GM12878 (cell line): Measurements from ENCODE around the gene B4GALT1. TPM values are rescaled to one million over a fixed set of nuclear protein-coding genes. Genes with fewer than 3 reads are reported as not detected.

Experiments used
- ATAC-seq: fragments of 200-7000 bp; cut with Tn5 transposase; 3 replicates; pipeline ENCODE4 v1.9.1; 2020; ENCODE audit warnings: mild to moderate bottlenecking, moderate library complexity
- BruUV-seq: library from RNA; stranded (reverse); fragments of 400-500 nt; replicated peaks from 2 replicates; lab custom pipeline; 2021; lab: Mats Ljungman, UMichigan
- CTCF ChIA-PET: fragments of 300-600 bp; sonication (Branson Sonifier 250); formaldehyde crosslinking; extraction: SDS; loops from one replicate; lab custom pipeline; 2021; ENCODE audit warnings: inconsistent platforms; lab: Yijun Ruan, JAX
- POLR2A ChIA-PET: fragments of 350-600 bp; formaldehyde crosslinking; extraction: SDS; loops from one replicate; lab custom pipeline; 2021; ENCODE audit warnings: inconsistent platforms; lab: Charles Lee
- RAD21 ChIA-PET: fragments of 300-600 bp; sonication (Branson Sonifier 250); formaldehyde crosslinking; loops from one replicate; lab custom pipeline; 2023; ENCODE audit warnings: antibody characterized with exemption; ENCODE audit not compliant: unreplicated experiment; lab: Charles Lee
- SMC1A ChIA-PET: fragments of 300-600 bp; sonication (Branson Sonifier 250); formaldehyde crosslinking; loops from one replicate; lab custom pipeline; 2023; ENCODE audit not compliant: unreplicated experiment, uncharacterized antibody; lab: Charles Lee
- DNase-seq: peaks from one replicate; pipeline ENCODE4 v3.0.0-alpha.2; 2011; ENCODE audit warnings: low read depth, low spot score
- FAIRE-seq: peaks from 3 replicates; lab custom pipeline; 2011; peaks lifted over from hg19 to GRCh38; lab: Jason Lieb, UNC
- H2AFZ ChIP-seq: 2 replicates; pipeline ENCODE4 v1.6.0; 2011; ENCODE audit warnings: low read depth, low read length, control low read depth; ENCODE audit not compliant: control insufficient read depth
- H3K27ac ChIP-seq: 2 replicates; pipeline ENCODE4 v1.5.1; 2011; ENCODE audit warnings: control low read depth; ENCODE audit not compliant: control insufficient read depth, insufficient read depth
- H3K27me3 ChIP-seq, 2 experiments: replicated peaks in 1 of 2; 2 replicates each; pipeline versions ENCODE4 v1.6.0 to v1.6.1; 2011; ENCODE audit warnings: low read length in 1 of 2; ENCODE audit not compliant: control insufficient read depth in 2 of 2, insufficient read depth in 2 of 2
- H3K36me3 ChIP-seq, 2 experiments: 2 replicates each; pipeline ENCODE4 v1.5.1; 2011; ENCODE audit warnings: low read length in 1 of 2; ENCODE audit not compliant: control insufficient read depth in 2 of 2, insufficient read depth in 2 of 2
- H3K4me1 ChIP-seq: 2 replicates; pipeline ENCODE4 v1.6.1; 2011; ENCODE audit warnings: mild to moderate bottlenecking, low read length, moderate library complexity, mixed read lengths; ENCODE audit not compliant: control insufficient read depth, insufficient read depth
- H3K4me2 ChIP-seq: 2 replicates; pipeline ENCODE4 v1.6.0; 2011; ENCODE audit warnings: control low read depth; ENCODE audit not compliant: control insufficient read depth, insufficient read depth
- H3K4me3 ChIP-seq: fragments of 200-600 bp; sonication (generic); 2 replicates; pipeline ENCODE4 v1.5.1; 2016
- H3K79me2 ChIP-seq: 2 replicates; pipeline ENCODE4 v1.6.0; 2011; ENCODE audit warnings: low read length; ENCODE audit not compliant: control insufficient read depth, insufficient read depth
- H3K9ac ChIP-seq: 2 replicates; pipeline ENCODE4 v1.8.0; 2011; ENCODE audit warnings: low read length, control low read depth, mixed read lengths; ENCODE audit not compliant: control insufficient read depth, insufficient read depth
- H3K9me3 ChIP-seq: replicated peaks from 3 replicates; pipeline ENCODE4 v1.5.1; 2011; ENCODE audit warnings: mild to moderate bottlenecking, low read length; ENCODE audit not compliant: control insufficient read depth, insufficient read depth
- H4K20me1 ChIP-seq: 2 replicates; pipeline ENCODE4 v1.6.0; 2011; ENCODE audit not compliant: control insufficient read depth, insufficient read depth
- ATF3 ChIP-seq: IDR thresholded peaks from 2 replicates; pipeline ENCODE4 v1.6.1; 2011; ENCODE audit warnings: low read depth, mild to moderate bottlenecking, low read length, moderate library complexity, borderline replicate concordance; ENCODE audit errors: extremely low read depth
- ATF7 ChIP-seq: fragments of 450-650 bp; IDR thresholded peaks from 2 replicates; pipeline ENCODE4 v1.6.1; 2016; ENCODE audit warnings: low read depth, mild to moderate bottlenecking
- CBX5 ChIP-seq: sonication (generic); IDR thresholded peaks from 2 replicates; pipeline ENCODE4 v1.6.1; 2016; ENCODE audit warnings: low read depth, moderate library complexity, mild to moderate bottlenecking, inconsistent platforms
- CHD1 ChIP-seq: IDR thresholded peaks from 2 replicates; pipeline ENCODE4 v1.6.1; 2012; ENCODE audit warnings: low read depth, low read length, improper control_type of control experiment
- CHD4 ChIP-seq: fragments of 200-600 bp; sonication (generic); IDR thresholded peaks from 2 replicates; pipeline ENCODE4 v1.6.1; 2016; ENCODE audit warnings: mild to moderate bottlenecking
- PML ChIP-seq: IDR thresholded peaks from 2 replicates; pipeline ENCODE4 v1.6.1; 2012; ENCODE audit warnings: low read length, inconsistent platforms
- POU2F2 ChIP-seq: IDR thresholded peaks from 3 replicates; pipeline ENCODE4 v1.6.1; 2011; ENCODE audit warnings: low read depth, mild to moderate bottlenecking, low read length, borderline replicate concordance
- RUNX3 ChIP-seq: IDR thresholded peaks from 2 replicates; pipeline ENCODE4 v1.6.1; 2012; ENCODE audit warnings: low read length, inconsistent platforms
- SREBF2 ChIP-seq: IDR thresholded peaks from 2 replicates; pipeline ENCODE4 v1.6.1; 2012; ENCODE audit warnings: mild to moderate bottlenecking, low read length
- TCF3 ChIP-seq: IDR thresholded peaks from 2 replicates; pipeline ENCODE4 v1.6.1; 2012; ENCODE audit warnings: low read depth, mild to moderate bottlenecking, low read length, borderline replicate concordance; ENCODE audit not compliant: insufficient read depth
- ZBTB11 ChIP-seq: fragments of 450-650 bp; formaldehyde crosslinking; IDR thresholded peaks from 2 replicates; pipeline ENCODE4 v1.5.0; 2022; ENCODE audit warnings: mild to moderate bottlenecking, missing genetic modification characterization
- WGBS: methylation state at CpG from one replicate; pipeline ENCODE4 v1.1.6; 2016; ENCODE audit warnings: low lambda C conversion rate; ENCODE audit not compliant: insufficient replicate concordance, insufficient coverage; ENCODE audit errors: missing lambda C conversion rate; 5-methylcytosine and 5-hydroxymethylcytosine counted together
- in situ Hi-C: fragments of 300-500 bp; cut with MboI; formaldehyde crosslinking; loops from 9 replicates; pipeline ENCODE4 v1.14.3; 2018; ENCODE audit warnings: mixed read lengths
- intact Hi-C: fragments of 100-400 bp; cut with micrococcal nuclease; formaldehyde crosslinking; loops from one replicate; pipeline ENCODE4 v1.14.2; 2022; ENCODE audit not compliant: unreplicated experiment
- polyA plus RNA-seq, 11 experiments: library from polyadenylated mRNA; depleted of rRNA in 4 of 11; unstranded in 6 of 11; stranded (reverse) in 5 of 11; fragments of >200 nt; fragmentation: Nextera tagmentation in 4 of 11; fragmentation: Illumina TruSeq in 1 of 11; extraction: Ambion mirVana in 4 of 11; extraction: Trizol in 1 of 11; gene quantifications; 1 replicate in 1 of 11; 2 replicates in 10 of 11; pipeline versions ENCODE4 v1.2.1 to v1.2.3, GENCODE V29; 2011 to 2016; ENCODE audit warnings: inconsistent platforms in 2 of 11, missing spikeins in 2 of 11, low read depth in 1 of 11
- total RNA-seq, 4 experiments: library from RNA; depleted of rRNA in 3 of 4; stranded (reverse); fragments of >200 nt in 3 of 4; fragmentation: Illumina TruSeq in 1 of 4; extraction: Trizol in 1 of 4; gene quantifications; 2 replicates each; pipeline versions ENCODE4 v1.2.1 to v1.2.3, GENCODE V29; 2013 to 2021

The B4GALT1 gene
- total and polyA plus RNA-seq, 10 of the 15 experiments (the other 5 are each of a cell fraction or from before 2014, with no cell fraction given), result 12.7 to 79.0 (median 41.0) TPM

GRCh38 chr9:33155393-33155792 lies 11.7 kb downstream of the B4GALT1 start:
- ChIA-PET RAD21 (interaction anchor here (0.8 to 2.3 kb wide), 2 partner anchors 10 to 14 kb away, joined by 3 to 7 read pairs; no protein-coding TSS in a partner anchor), CTCF (interaction anchor here (0.6 to 1.1 kb wide), 3 partner anchors 10 to 71 kb away, joined by 3 to 4 read pairs (median 3); no protein-coding TSS in a partner anchor), POLR2A (interaction anchor here (0.6 to 1.1 kb wide), 2 partner anchors 12 to 20 kb away, joined by 8 to 9 read pairs; no protein-coding TSS in a partner anchor), SMC1A (interaction anchor here (10.4 kb wide), 1 partner anchor 14 kb away, joined by 172 read pairs; no protein-coding TSS in a partner anchor)
- FAIRE-seq, result no peak
- no peak overlapping the region for H3K9ac ChIP-seq
- DNase-seq, result no peak
- no peak overlapping the region; the same call in 1 of the 2 replicates for H3K27ac ChIP-seq
- H3K4me2 ChIP-seq, result no peak overlapping the region; the same call in 1 of the 2 replicates
- in situ Hi-C loops, result no loop called here
- BruUV-seq, result no TSS peak
- no peak overlapping the region for H2AFZ ChIP-seq
- H3K4me1 ChIP-seq, result peaks cover 69% of the 10 kb centered on the region
- intact Hi-C loops, result no loop called here
- H3K36me3 ChIP-seq, result peaks cover 0 to 1% of the 10 kb centered on the region in 2 experiments; a peak in 2 of 4 replicates
- H3K79me2 ChIP-seq, result peaks cover 97% of the 10 kb centered on the region
- H4K20me1 ChIP-seq, result no peaks in the 10 kb centered on the region
- H3K9me3 ChIP-seq, result no peaks in the 10 kb centered on the region
- H3K27me3 ChIP-seq, result no peaks in the 10 kb centered on the region
- no peak for ATAC-seq
- 61% methylated on average over 4 of the region's 4 CpGs for WGBS
- peak; percentile 36 for TF ChIP-seq RUNX3
- TF ChIP-seq CHD4, result no peak
- H3K4me3 ChIP-seq, result no peak overlapping the region

GRCh38 chr9:33154371-33154770 lies 12.8 kb downstream of the B4GALT1 start:
- H4K20me1 ChIP-seq, result no peaks in the 10 kb centered on the region
- intact Hi-C loops, result no loop called here
- TF ChIP-seq PML (no peak), ATF7 (no peak), CBX5 (no peak), ZBTB11 (no peak), SREBF2 (no peak), CHD1 (no peak), ATF3 (no peak), TCF3 (no peak), POU2F2 (no peak)

More at GRCh38 chr9:33154371-33154770, 12.8 kb downstream of the B4GALT1 start:
- H3K4me2 ChIP-seq, result peak overlapping the region; percentile 41; the same call in 1 of the 2 replicates
- peaks cover 0 to 1% of the 10 kb centered on the region in 2 experiments; a peak in 2 of 4 replicates for H3K36me3 ChIP-seq
- no peak overlapping the region for H2AFZ ChIP-seq
- H3K4me1 ChIP-seq, result peaks cover 63% of the 10 kb centered on the region
- peak overlapping the region; percentile 68 for H3K27ac ChIP-seq
- no peaks in the 10 kb centered on the region for H3K27me3 ChIP-seq
- 44% methylated on average over 3 of the region's 3 CpGs for WGBS
- ChIA-PET RAD21 (interaction anchor here (2.3 kb wide), 1 partner anchor 13 kb away, joined by 7 read pairs; no protein-coding TSS in a partner anchor), CTCF (interaction anchor here (1.1 to 1.3 kb wide), 2 partner anchors 9 kb away, joined by 3 read pairs; no protein-coding TSS in a partner anchor), POLR2A (interaction anchor here (0.6 kb wide), 1 partner anchor 15 kb away, joined by 3 read pairs; no protein-coding TSS in a partner anchor), SMC1A (interaction anchor here (1.0 to 10.4 kb wide), 3 partner anchors 13 to 72 kb away, joined by 3 to 172 read pairs (median 4); no protein-coding TSS in a partner anchor)
- no peak for ATAC-seq
- H3K9ac ChIP-seq, result no peak overlapping the region
- peaks cover 97% of the 10 kb centered on the region for H3K79me2 ChIP-seq
- no peak for DNase-seq
- BruUV-seq, result no TSS peak
- H3K9me3 ChIP-seq, result no peaks in the 10 kb centered on the region
- no peak for FAIRE-seq
- in situ Hi-C loops, result no loop called here
- 0 out of 2 replicates have a peak overlapping the region, but pooled peaks have one; percentile 21 for H3K4me3 ChIP-seq
